Stimulated activated naive CD8-positive, alpha-beta T cell treated with anti-CD3 and anti-CD28 coated beads, Interleukin-15, Interleukin-2, amounts not matched to agents 100 U/mL and 50 U/mL, for 24 hours (primary cell): ENCODE data around the gene GSDME.

Experiments used
- ATAC-seq: fragments of 150-1000 bp; cut with Tn5 transposase; one replicate; pipeline ENCODE4 v1.10.0; 2021
- DNase-seq: peaks from one replicate; pipeline ENCODE4 v3.0.0; 2021

The GSDME gene

GRCh38 chr7:24722386-24723177 lies 34.7 kb downstream of the GSDME start:
- ATAC-seq: no peak

GRCh38 chr7:24721481-24722001 lies 35.7 kb downstream of the GSDME start:
- DNase-seq (no peak), ATAC-seq (no peak)

More at GRCh38 chr7:24722386-24723177, 34.7 kb downstream of the GSDME start:
- DNase-seq: no peak

- DNase-seq (no peak), ATAC-seq (no peak)
These were observed 37.0 kb downstream of the GSDME start for GRCh38 chr7:24720283-24720682.

- ATAC-seq (peak; percentile 34), DNase-seq (no peak)
These were observed 38.2 kb downstream of the GSDME start for GRCh38 chr7:24718977-24719491.

GRCh38 chr7:24718431-24718831 lies 38.8 kb downstream of the GSDME start:
- DNase-seq (no peak), ATAC-seq (no peak)

- ATAC-seq: no peak
- DNase-seq: no peak
These were observed 39.5 kb downstream of the GSDME start for GRCh38 chr7:24717694-24718320.

- DNase-seq: no peak
- ATAC-seq: no peak
These were observed 40.0 kb downstream of the GSDME start for GRCh38 chr7:24717247-24717622.

GRCh38 chr7:24716480-24717246 lies 40.6 kb downstream of the GSDME start:
- no peak for ATAC-seq
- DNase-seq: no peak

GRCh38 chr7:24715661-24716479 lies 41.4 kb downstream of the GSDME start:
- peak; percentile 26 for ATAC-seq
- no peak for DNase-seq

GRCh38 chr7:24715171-24715570 lies 42.1 kb downstream of the GSDME start:
- ATAC-seq (no peak), DNase-seq (no peak)

- ATAC-seq (no peak), DNase-seq (no peak)
These were observed 42.6 kb downstream of the GSDME start for GRCh38 chr7:24714676-24715010.

- no peak for DNase-seq
- no peak for ATAC-seq
These were observed 43.2 kb downstream of the GSDME start for GRCh38 chr7:24713850-24714675.

- no peak for DNase-seq
These were observed 44.0 kb downstream of the GSDME start for GRCh38 chr7:24713039-24713793.

GRCh38 chr7:24709585-24710360 lies 47.5 kb downstream of the GSDME start:
- ATAC-seq: no peak

More at GRCh38 chr7:24713039-24713793, 44.0 kb downstream of the GSDME start:
- ATAC-seq: no peak

GRCh38 chr7:24709051-24709450 lies 48.2 kb downstream of the GSDME start:
- DNase-seq (no peak), ATAC-seq (no peak)

More at GRCh38 chr7:24709585-24710360, 47.5 kb downstream of the GSDME start:
- DNase-seq: no peak

- no peak for ATAC-seq
- DNase-seq: no peak
These were observed 49.2 kb downstream of the GSDME start for GRCh38 chr7:24707988-24708615.

- ATAC-seq (no peak), DNase-seq (no peak)
These were observed 50.8 kb downstream of the GSDME start for GRCh38 chr7:24706211-24707170.
